Measurements from ENCODE around the gene CFAP410.

The CFAP410 gene

DNA sequence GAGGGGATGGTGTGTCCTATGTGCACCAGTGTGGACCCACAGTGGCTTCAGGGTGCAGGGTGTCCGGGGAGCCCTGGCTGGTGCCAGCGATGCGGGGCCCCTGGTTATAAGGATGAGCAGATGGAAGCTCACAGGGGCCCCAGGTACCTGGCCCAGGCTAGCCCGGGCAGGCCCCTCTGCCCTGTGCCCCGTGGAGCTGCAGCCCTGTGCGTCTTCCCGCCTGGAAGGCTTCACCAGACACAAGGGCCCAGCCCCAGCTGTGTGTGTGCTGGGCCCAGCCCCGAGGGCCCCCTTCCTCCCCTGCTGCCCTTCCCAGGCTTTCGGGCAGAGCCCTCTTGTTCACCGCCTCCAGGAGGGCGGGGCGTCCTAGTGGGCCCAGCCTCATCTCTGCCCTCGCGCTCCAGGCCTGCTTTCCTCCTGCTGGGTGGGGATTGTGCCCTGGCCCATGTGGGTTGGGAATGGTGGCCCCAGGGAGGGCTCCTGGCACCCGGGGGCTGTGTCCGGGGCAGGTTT is 23.4 kb downstream of the CFAP410 start:
- DNase-seq = no peak

DNA sequence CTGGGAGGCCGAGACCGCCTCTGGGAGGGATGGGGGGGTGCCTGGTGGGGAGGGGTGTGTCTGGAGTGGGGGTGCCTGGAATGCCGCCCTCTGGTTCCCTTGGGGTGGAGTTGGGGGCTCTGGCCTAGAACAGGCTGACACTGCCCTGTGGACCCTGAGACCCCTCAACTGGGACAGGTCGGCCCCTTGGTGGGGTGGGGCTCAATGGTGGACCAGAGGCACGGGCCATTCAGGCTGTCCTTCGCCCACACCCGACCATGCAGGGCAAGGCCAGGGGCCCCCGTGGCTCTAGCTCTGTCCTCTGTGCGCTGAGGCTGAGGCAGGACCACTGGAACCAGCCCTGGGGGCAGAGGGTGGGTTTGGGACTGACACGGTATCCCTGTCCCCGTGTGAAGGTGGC is 24.6 kb downstream of the CFAP410 start:
- DNase-seq = no peak

DNA sequence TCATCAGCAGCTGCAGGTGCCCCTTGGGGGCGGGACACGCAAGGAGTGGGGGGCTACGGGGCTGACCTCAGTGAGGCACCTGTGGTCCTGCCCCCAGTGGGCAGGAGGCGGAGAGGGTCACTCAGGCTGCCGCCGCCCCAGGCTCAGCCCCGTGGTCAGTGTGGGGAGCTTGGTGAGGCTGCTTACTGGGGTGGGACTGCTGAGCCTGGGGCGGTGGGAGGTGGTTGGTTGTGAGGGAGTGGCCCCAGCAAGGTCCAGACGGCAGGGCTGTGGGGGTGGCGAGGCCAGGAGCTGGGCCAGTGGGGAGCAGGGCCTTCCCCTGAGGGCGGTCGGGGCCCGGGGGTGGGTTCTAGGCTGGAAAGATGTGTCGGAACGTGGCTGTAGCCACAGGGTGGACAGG is 25.1 kb downstream of the CFAP410 start:
- DNase-seq = no peak

DNA sequence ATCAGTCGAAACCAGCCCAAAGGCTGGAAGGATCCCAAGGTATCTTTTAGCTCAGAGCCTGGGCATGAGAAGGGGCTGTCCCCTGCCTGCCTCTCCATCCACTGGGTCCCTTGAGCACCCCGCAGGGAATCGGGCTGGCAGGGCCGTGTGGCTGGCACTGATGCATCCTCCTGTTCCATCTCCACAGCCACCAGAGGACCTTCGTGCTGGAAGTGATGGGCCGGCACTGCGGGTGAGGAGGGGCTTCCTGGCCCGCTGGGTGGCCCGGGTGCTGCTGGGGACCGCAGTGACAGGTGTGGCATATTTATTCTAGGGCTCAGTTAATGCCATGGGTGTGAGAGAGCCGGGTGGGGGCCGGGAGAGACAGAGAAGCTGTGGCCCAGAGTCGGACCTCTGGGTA is 25.7 kb downstream of the CFAP410 start:
- DNase-seq = no peak

DNA sequence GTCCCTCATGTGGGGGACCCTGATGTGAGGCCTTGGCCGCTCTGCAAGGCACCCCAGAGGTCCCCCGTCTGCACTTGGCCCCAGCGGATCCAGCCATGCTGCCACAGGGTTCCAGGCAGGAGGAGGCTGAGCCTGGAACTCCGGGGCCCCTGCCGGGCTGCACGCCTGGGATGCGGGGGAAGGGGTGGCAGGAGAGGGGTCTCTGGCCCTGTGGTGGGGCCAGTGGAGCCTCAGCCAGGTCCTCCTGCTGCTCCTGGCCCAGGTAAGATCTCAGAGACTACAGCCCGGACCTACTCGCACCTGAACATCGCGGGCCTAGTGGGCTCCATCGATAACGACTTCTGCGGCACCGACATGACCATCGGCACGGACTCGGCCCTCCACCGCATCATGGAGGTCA is 26.5 kb downstream of the CFAP410 start:
- no peak for DNase-seq

DNA sequence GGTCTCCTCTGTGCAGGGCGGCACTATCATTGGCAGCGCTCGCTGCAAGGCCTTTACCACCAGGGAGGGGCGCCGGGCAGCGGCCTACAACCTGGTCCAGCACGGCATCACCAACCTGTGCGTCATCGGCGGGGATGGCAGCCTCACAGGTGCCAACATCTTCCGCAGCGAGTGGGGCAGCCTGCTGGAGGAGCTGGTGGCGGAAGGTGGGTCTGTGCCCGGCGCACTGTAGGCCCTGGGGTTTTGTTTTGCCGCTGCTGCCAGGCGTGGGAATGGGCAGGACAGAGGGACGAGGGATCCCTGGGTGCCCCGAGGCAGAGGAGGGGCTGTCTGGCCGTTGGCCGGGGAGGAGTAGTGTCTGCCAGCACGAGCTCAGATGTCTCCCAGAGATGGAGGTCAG is 27.1 kb downstream of the CFAP410 start:
- no peak for DNase-seq

DNA sequence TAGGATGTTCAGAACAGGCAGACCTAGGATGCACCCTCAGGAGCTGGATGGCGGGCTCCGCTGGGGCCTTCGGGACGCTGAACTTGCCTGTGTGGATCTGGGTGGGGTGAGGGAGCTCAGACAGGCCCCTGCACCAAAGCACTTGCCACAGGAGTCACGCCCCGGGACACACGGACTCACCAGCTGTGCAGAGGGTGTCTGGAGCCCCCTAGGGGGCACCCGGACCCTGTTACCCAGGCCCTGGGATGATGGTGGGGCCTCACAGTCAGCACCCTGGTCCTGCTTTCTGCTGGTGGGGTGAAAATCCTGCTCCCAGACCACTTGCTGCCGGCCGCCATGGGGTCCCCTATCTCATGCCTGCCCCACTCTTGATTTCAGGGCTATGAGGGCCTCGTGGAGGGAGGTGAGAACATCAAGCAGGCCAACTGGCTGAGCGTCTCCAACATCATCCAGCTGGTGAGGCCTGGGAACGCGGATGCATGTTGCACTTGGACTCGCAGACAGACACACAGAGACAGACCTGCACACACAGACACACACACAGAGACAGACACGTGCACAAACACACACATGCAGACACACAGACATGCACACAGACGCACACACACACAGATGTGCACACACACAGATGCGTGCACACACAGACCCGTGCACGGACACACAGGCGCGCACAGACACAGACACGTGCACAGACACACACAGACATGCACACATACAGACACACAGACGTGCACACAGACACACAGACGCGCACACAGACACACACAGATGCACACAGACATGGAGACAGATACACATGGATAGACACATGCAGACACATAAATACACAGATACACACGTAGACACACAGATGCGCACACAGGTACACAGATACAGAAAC is 28.3 kb downstream of the CFAP410 start:
- no peak for DNase-seq

DNA sequence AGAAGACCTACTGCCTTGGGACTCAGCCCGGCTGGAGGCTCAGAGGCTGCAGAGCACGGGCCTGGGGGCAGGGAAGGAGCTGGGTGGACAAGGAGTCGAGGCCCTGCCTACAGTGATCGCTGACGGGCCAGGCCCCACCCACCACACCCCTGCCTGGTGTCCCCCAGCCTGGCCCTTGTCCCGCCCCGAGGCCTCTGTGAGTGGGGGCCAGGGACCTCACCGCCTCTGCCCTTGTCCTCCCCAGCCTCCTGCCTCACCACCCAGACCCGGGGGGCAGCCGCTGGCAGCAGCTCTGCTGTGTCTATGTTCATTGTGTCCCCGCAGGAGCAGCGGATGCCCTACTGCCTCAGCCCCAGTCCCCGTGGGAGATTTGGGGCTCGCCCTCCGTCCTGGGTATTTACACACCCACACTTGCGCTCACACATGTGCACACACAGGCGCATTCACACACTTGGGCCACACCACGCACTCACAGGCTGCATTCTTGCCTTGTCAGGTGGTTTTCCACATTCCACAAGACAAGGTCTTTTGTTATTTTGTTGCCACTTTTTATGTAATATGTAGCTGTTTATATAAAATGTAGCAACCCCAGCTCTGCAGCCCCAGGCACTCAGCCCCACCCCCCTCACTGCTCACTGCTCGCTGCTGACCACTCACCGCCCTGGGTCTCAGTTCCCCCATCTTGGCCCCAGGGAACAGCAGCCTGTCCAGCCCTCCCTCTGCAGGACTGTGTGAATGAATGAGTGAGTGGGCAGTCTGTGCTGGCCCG is 32.1 kb downstream of the CFAP410 start:
- DNase-seq = no peak

DNA sequence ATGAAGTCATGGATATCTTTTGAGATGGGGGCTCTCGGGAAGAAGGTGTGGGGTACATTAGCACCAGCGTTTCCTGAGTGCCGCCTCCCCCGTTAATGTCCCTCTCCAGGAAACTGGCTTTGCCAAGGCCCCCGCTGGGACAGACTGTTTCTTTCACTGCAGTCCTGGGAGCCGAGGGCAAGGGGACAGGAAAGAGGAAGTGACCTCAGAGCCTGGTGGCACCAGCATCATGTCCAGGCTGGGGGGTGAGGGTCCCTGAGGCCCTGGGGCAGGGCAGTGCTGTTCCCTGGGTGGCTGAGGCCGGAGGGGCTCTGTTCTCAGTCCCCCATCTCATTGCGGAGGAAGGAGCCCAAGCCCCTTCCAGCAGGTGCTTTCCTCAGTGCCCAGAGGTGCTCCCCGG is 33.5 kb downstream of the CFAP410 start:
- no peak for DNase-seq

DNA sequence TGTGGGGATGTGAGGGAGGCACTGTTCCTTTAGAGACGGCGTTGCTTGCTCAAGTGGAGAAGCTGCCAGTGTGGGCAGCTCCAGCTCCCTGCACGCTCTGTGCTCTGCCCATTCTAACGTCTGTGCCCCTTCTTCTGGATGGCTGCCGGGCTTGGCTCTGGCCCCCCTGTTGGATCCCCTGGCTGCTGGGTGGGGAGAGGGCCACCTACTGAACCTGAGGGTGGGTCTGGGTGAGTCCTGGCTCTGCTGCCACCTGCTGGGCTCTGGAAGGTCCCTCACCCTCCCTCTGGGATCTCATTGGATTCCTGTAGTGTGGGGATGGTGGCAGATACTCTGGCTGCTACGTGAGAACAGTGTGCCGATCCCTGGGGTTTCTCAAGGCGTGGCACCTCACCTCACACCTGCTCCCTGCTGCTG is 34.3 kb downstream of the CFAP410 start:
- no peak for DNase-seq

DNA sequence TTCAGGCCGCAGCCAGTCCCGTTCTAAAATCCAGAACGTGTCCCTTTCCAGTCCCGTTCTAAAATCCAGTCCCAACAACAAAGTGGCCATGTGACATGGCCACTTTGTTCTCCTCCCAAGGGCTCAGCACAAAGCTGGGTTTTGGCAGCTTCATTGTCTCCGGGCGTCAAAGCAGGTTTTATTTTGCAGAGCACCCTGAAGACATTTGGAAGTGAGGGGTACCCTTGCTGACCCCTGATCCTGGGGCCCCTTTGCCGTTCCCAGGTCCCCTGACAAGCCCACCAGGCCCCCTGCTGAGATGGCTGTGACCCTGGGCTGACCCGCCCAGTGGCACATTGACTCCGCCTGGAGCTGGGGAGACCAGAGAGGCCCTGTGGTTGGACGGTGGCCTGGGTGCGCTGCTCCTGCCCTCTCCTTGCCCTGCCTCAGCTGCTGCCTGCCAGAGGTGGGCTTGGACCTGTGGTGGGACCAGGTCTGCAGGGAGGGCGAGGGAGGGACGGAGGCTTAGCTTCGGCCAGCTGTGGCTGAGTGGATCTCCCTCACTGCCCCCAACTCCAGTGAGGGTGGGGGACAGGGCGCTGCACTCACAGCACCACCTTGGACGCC is 35.1 kb downstream of the CFAP410 start:
- DNase-seq = no peak

DNA sequence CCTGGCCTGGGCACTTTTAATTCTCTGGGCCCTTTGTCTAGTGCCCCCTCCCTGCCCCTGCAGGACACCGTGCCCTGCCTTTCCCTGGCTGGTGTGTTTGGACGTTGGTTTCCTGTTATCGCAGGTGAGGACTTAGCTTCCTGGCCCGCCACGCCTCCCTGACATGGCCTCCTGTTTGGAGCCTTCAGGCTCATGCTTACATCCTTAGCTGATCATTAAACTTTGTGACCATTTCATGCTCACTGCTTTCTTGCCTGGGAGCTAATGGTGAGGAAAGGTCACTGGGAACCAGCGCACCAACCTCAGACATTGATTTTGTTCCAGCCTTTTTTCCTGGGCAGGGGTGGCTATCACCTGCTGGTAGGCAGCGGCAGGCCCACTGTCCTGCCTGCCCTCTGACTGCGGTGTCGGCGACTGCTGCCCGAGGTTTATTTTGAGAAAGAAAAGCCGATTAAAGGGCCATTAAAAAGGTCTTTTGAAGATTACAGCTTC is 35.7 kb downstream of the CFAP410 start:
- DNase-seq = no peak

DNA sequence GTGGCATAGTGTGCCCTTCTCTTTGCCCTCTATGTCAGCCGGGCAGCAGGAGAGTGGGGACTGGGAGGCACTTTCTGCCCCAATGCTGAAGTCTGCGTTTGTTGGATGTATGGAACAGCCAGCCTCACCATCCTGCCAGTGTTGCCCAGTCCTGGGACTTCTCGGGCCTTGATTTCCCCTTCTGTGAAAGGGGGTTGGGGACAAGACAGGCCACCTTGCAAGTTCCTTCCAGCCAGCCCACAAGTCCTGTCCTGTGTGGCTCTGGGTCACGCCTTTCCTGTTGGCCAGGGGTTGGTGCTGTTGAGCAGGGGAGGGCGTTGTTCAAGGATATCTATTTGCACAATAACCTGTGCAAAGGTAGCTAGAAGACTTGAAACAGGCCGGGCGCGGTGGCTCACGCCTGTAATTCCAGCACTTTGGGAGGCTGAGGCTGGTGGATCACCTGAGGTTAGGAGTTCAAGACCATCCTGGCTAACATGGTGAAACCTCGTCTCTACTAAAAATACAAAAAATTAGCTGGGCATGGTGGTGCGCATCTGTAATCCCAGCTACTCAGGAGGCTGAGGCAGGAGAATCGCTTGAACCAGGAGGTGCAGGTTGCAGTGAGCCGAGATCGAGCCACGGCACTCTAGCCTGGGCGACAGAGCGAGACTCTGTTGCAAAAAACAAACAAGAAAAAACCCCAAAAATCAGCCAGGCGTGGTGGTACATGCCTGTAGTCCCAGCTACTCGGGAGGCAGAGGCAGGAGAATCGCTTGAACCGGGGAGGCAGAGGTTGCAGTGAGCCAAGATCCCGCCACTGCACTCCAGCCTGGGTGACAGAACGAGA is 36.4 kb downstream of the CFAP410 start:
- DNase-seq = peak; percentile 40

DNA sequence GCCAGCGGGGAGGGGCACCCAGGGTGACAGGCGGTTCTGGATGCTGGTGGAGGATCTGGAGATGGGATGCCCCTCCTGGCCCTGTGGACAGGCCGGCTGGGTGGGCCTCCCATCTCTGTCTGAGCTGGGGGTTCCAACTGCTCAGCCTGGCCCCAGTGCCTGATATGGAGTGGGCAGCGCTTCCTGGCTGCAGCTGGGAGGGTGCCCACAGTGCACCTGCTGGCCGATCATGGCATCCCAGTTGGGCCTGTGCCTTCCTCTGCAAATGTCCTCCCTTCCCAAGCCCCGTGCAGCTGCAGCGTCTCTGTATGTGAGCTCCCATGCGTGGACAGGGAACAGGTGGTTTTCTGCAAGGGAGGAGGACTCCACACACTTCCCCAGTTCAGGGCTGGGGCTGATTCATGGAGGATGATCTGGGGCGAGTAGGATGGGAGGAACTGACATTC is 37.2 kb downstream of the CFAP410 start:
- peak; percentile 22 for DNase-seq

DNA sequence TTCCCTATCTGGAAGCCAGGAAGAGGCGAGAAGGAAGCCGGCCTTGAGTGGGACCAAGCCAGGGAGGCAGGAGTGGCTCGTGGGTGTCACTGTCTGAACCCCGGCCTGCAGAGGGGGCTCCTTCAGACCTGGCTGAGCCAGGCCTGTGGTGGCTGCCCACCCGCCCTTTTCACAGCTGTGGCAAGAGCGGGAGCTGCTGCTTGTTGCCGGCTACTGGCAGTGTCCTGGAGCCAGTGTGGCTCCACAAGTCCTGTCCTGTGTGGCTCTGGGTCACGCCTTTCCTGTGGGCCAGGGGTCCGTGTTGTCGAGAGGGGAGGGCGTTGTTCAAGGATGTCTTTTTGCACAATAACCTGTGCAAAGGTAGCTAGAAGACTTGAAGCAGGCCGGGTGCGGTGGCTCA is 38.0 kb downstream of the CFAP410 start:
- DNase-seq = no peak

DNA sequence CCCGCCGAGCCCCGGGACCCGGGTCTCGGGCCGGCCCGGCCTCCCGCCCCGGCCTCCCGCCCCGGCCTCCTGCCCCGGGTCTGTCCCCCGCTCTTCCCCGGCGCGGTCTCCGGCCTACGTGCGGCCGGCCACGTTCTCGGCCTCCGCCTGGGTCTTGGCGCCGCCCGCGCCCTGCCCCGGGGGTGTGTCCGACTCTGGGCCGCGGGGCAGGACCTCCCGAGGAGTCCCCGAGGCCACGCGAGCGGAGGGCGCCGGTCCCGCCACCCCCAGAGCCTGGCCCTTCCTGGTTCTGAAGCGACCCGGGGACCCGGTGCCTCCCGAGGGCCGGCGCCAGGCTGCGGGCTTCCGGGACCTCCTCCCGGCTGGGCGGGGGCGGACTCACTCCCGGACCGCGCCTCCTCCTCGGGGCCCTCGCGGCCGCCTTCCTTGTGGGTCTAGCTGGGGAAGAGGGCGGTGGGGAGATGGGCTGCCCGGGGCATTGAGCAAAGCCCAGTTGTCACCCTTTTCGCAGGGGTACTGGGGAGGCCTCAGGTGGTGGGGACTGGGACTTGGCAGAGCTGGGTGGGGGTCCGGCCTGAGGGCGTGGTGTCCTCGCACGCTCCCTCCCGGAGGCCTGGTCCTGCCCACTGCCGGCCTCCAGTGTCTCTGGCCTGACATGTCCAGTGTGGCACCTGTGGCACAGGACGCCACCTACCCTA is 38.8 kb downstream of the CFAP410 start:
- peak; percentile 36 for DNase-seq

DNA sequence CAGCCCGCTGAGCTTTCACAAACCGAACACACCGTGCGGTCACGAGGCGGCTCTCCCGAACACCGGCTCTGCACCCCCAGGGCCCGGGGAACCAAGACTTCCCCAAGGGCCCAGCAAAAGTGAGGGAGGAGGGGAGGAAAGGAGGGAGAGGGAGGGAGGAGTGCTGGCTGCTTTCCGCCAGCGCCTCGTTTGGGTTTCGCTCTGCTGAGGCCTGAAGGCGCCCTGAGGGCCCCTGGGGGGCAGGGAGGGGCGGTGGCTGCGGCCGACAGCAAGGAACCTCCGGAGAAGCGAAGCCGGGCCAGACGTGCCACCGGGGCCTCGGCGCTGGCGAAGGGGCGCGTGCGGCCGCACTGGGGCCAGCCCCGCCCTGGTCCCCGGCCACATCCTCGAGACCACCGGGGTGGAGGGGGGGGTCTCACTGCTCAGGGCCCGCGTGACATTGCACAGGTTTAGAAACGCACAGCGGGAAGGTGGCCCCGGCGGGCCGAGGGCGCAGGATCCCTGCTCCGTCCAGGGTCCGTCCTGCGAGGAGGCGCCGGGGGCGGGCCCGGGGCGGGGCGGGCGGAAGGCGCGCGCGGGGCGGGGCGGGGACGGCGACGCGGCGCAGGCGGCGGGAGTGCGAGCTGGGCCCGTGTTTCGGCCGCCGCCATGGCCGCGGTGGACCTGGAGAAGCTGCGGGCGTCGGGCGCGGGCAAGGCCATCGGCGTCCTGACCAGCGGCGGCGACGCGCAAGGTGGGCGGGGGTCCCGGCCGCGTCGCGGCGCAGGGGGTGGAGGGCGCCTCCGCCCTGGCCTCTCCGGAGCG is 39.5 kb downstream of the CFAP410 start, which contains the start of gene PFKL:
PFKL (plus strand) TSS at position 596 of the 804 bp plus-strand sequence; CDS start at position 649, 53 bp downstream.
- DNase-seq = peak; percentile 18

DNA sequence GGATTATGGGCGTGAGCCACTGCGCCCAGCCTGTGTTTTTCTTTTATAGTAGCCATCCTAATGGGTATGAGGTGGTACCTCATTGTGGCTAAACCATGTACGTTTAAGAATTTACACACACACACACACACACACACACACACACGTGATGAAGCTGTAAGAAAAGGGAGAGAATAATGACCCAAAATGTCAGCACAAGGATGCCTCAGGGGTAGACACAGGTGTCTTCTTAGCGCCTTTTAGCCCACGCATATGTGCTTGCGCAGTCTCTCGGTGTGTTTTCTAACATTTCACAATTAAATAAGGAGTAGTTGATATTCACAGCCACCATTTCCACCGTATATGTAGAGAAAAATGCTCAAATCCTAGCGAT is 40.1 kb downstream of the CFAP410 start:
- no peak for DNase-seq

DNA sequence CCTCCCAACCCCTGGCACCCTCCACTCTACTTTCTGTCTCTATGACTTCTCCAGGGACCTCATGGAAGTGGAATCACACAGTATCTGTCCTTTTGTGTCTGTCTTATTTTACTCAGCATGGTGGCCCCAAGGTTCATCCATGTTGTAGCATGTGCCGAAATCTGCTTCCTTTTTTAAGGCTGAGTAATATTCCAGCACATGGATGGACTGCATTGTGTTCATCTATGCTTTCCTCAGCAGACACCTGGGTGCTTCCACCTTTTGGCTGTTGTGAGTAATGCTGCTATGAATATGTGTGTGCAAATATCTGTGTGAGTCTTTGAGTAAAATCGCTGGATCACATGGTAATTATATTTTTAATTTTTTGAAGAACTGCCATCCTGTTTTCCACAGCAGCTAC is 40.9 kb downstream of the CFAP410 start:
- DNase-seq = no peak

DNA sequence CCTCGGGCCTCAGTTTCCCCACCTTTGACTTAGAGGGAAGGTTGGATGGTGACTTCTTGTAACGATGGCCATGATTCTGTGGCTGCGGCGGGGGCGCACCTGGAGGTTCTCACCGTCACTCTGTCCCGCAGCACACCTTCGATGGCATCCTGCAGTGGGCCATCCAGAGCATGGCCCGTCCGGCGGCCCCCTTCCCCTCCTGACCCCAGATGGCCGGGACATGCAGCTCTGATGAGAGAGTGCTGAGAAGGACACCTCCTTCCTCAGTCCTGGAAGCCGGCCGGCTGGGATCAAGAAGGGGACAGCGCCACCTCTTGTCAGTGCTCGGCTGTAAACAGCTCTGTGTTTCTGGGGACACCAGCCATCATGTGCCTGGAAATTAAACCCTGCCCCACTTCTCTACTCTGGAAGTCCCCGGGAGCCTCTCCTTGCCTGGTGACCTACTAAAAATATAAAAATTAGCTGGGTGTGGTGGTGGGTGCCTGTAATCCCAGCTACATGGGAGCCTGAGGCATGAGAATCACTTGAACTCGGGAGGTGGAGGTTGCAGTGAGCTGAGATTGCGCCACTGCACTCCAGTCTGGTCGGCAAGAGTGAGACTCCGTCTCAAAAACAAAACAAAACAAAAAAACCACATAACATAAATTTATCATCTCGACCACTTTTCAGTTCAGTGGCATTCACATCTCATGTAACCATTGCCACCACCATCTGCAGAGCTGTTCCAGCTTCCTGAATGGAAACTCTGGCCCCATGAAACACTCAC is 41.5 kb downstream of the CFAP410 start:
- DNase-seq = peak; percentile 70
